GM19043 (cell line): ENCODE results near the gene TNFRSF8.

Experiments
- ATAC-seq: cut with Tn5 transposase; IDR thresholded peaks from one replicate; pipeline ENCODE4 v1.9.1; 2021; ENCODE audit warnings: low read depth; ENCODE audit not compliant: unreplicated experiment

TNFRSF8 gene

GRCh38 chr1:12170263-12170671 is 107.2 kb downstream of the TNFRSF8 start:
- ATAC-seq, result no peak

GRCh38 chr1:12171206-12172041 is 108.3 kb downstream of the TNFRSF8 start:
- no peak for ATAC-seq

- no peak for ATAC-seq
These were observed 109.1 kb downstream of the TNFRSF8 start for GRCh38 chr1:12172042-12172851.

- ATAC-seq, result no peak
These were observed 110.0 kb downstream of the TNFRSF8 start for GRCh38 chr1:12173041-12173509.

GRCh38 chr1:12173631-12174121 is 110.6 kb downstream of the TNFRSF8 start:
- no peak for ATAC-seq

GRCh38 chr1:12174924-12175810 is 112.1 kb downstream of the TNFRSF8 start:
- ATAC-seq, result no peak

GRCh38 chr1:12176298-12177118 is 113.4 kb downstream of the TNFRSF8 start:
- no peak for ATAC-seq

- ATAC-seq, result no peak
These were observed 114.3 kb downstream of the TNFRSF8 start for GRCh38 chr1:12177156-12177998.

GRCh38 chr1:12177999-12178441 is 114.9 kb downstream of the TNFRSF8 start:
- ATAC-seq, result no peak

GRCh38 chr1:12178511-12178910 is 115.4 kb downstream of the TNFRSF8 start:
- ATAC-seq, result no peak

- ATAC-seq, result no peak
These were observed 116.0 kb downstream of the TNFRSF8 start for GRCh38 chr1:12179111-12179519.

- ATAC-seq, result no peak
These were observed 116.6 kb downstream of the TNFRSF8 start for GRCh38 chr1:12179676-12180075.

- ATAC-seq, result no peak
These were observed 117.2 kb downstream of the TNFRSF8 start for GRCh38 chr1:12180315-12180714.

- ATAC-seq, result no peak
These were observed 117.8 kb downstream of the TNFRSF8 start for GRCh38 chr1:12180903-12181302.

GRCh38 chr1:12181568-12181967 is 118.5 kb downstream of the TNFRSF8 start:
- no peak for ATAC-seq

GRCh38 chr1:12182410-12182984 is 119.4 kb downstream of the TNFRSF8 start:
- no peak for ATAC-seq

- no peak for ATAC-seq
These were observed 120.1 kb downstream of the TNFRSF8 start for GRCh38 chr1:12183095-12183794.
